HG03280 (cell line): ENCODE results near the gene TEPSIN.

Experiments used
- ATAC-seq: cut with Tn5 transposase; IDR thresholded peaks from one replicate; pipeline ENCODE4 v1.9.1; 2021; ENCODE audit warnings: mild to moderate bottlenecking, moderate library complexity; ENCODE audit not compliant: unreplicated experiment

Gene TEPSIN

DNA sequence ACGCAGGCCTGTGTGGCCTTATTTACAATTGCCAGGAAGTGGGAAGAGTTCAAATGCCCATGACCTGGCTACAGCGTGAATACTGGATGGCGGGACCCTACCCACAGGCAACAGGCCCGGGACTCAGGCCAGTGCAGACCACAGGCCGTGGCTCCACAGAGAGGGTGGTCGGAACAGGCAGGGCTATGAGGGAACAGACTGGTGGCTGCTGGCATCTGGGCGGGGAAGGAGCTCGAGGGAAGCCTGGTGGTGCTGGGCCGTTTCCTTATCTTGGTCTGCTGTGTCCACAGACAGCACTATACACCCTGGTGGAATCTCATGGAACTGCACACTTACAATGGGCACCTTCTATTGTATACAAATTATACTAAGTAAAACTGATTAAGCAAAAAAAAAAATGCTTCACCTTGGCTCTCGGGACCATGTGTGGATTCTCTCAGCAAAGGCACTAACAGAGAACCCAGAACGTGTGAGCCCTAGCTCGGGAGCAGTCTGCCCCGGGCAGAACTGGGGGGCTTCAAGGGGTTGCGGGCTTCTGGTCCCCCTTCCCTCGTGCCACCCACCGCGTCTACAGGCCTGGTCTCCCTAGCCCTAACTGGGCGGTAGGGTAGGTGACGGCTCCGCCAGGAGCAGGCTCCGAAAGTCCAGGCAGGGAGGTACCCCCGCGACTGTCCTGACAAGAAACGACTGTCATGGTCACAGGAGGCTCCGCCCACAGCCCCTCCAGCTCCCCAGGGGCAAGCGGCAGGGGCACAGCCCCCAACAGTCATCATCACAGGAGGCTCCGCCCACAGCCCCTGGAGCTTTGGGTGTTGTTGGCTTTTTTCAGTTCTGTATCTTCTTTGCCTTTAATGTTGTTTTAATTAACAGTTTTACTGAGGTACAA, 37.9 kb downstream of the TEPSIN start:
- ATAC-seq: no peak

DNA sequence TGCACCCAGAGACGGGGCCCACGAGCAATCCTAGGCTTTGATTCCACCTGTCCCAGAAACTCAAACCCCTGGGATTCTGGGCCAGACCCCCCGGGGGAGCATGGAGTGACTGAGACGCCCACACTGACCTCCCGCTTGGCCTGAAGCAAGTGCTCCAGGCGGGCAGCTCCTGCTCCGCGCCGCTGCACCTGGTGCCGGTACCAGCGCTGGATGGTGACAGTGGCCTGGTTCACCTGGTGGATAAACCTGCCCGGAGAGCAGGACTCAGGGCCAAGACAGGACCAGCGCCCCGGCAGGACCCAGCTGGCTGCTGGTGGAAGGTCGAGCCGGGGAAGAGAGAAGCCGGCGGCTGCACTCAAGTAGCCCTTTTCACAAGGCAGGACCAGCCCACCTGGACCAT, 38.7 kb downstream of the TEPSIN start:
- no peak for ATAC-seq

DNA sequence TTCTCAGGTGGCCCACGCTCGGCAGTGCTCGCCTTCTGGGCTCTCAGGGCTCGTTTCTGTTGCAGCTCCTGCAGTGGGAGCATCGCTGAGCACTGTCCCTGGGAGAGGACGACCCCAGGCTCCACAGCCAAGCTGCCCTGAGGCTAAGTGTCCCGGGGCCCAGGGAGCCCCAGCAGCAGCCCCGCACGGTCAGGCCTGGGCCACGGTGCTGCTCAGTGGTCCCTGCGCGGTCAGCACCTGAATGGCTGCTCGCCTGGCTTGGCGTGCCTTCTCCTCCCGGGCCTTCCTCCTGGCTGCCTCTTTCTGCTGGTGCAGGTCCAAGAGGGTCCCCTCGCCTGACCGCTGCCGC, 39.4 kb downstream of the TEPSIN start:
- no peak for ATAC-seq

DNA sequence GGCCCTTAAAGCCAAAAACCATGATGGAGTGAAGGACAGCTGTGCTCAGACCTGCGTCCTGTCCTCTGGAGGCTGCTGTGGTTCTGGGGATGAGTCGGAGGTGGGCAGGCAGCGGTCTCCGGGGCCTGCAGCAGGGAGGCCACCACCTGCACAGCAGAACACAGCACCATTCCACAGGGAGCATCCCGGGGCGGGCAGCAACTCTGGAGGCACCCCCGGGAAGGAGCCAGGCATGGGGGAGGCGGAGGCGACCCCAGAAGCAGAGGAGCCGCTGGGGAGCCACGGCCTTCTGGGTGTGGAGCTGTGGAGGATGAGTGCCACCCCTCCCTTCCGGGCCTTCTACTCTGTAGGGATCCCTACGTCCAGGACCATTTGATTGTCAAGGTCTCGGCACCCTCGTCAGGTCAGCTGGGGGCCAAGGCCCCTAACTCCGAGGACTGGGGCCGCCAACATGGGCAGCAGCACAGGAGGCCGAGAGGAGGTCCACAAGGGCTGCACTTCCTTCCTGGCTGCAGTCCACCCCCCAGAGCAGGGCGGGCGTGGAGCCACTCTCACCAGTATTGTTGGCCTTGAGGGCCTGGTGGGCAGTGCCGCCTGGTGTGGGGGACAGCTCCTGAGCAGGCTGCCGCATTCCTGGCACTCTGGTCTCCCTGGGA, 39.9 kb downstream of the TEPSIN start:
- ATAC-seq: no peak

DNA sequence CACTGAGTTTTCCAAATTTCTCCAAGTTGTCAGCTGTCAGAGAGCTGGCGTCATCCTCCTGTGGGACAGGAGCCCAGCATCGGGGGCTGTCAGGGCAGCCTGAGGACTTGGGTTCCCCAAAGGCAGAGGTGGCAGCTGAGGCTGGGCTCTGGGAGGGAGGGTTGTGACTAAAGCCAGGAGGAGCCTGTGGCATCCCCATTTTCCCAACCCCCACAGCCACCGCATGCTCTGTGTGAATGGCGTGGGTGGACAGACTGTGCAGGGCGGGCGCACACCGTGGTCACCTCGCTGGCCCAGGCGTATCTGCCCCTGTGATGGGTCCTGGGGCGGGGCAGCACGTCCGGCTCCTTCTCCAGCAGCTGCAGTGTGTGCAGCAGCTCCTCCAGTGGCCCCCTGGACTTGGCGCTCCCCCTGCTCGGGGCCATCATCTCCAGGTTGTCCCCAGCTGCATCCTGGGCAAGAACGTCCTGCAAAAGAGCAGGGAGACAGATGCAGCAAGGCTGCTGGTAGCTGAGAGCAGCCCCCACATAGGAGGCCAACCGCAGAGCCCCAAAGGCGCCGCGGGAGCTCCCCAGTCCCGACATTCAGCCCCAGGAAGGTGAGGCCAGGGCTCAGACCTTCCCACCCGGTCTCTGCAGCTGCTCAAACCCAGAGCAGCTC, 40.9 kb downstream of the TEPSIN start:
- ATAC-seq: no peak

DNA sequence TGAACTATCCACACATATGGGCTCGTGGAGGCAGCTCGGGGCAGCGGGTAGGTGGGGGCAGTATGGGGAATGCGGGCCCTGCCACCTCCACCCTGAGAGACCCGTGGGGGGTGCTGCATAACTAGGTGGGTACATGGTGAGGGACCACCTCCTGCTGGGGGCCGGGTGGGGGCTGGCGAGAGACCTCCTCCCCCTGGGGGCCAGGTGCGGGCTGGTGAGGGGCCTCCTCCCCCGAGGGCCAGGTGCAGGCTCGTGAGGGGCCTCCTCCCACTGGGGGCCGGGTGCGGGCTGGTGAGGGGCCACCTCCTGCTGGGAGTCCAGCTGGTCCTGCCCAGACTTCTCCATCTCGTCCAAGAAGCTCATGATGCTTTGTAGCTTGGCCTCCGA, 41.5 kb downstream of the TEPSIN start:
- ATAC-seq: no peak

DNA sequence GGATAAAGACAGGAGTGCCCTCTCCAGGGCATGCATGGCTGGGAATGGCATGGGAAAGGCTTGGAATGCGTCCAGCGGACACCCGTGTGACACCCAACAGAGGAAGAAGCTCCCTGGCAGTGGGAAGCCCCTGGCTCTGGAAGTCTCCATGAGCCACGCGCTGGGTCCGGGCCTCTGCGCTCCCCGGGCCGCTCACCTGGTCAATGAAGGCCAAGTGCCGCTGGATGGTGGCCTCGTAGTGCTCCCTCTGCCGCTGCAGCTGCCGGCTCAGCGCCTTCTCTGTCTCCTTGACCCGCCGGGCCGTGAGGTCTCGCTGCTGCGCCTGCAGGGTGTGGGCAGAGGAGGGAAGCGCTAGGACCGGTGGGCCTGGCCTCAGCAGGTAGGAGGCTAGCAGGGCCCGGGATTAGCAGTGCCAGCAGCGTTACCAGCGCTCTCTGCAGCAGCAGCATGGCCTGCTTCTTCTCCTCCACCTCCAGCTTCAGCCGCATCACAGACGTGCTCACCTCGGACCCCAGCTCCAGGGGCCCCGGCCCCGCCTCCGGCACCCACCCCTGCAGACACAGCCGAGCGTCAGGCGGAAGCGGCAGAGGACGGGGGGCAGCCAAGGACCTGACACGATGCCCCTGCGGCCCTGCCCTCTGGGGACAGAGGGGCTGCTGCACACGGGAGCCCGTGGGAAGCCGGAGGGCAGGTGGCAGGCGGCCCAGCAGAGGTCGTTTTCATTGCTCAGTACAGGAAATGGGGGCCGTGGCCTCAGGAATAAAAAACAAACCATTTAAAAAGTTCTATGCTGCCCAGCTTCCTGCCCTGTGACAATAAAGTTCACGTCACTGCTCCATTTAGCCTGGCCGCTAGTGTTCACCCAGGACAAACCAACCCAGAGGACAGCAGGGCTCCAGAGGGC, 42.1 kb downstream of the TEPSIN start:
- ATAC-seq: no peak

DNA sequence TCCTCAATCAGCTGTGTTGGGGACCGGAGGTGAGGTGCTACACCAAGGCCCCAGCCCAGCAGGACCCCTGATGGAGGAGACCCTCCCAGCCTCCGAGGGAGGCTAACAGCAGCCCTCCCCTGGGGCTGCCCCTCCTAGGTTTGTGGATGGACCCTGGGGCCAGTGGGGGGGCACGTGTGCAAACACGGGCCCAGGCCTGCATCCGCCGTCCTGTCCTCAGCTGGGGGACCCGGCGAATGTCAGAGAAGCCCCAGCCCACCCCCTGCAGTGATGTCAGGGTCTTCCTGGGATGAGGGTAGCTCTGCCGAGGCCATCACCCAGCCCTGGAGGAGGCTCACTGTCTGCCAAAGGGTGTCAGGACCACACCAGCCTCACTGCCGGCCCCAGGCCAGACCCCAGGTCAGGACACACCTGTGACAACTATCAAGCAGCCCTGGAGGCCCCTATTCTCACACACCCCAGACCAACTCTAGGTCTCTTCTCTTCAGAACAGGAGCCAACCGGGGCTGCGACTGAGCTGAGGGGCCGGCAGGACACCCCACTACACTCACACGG, 42.8 kb downstream of the TEPSIN start:
- no peak for ATAC-seq

DNA sequence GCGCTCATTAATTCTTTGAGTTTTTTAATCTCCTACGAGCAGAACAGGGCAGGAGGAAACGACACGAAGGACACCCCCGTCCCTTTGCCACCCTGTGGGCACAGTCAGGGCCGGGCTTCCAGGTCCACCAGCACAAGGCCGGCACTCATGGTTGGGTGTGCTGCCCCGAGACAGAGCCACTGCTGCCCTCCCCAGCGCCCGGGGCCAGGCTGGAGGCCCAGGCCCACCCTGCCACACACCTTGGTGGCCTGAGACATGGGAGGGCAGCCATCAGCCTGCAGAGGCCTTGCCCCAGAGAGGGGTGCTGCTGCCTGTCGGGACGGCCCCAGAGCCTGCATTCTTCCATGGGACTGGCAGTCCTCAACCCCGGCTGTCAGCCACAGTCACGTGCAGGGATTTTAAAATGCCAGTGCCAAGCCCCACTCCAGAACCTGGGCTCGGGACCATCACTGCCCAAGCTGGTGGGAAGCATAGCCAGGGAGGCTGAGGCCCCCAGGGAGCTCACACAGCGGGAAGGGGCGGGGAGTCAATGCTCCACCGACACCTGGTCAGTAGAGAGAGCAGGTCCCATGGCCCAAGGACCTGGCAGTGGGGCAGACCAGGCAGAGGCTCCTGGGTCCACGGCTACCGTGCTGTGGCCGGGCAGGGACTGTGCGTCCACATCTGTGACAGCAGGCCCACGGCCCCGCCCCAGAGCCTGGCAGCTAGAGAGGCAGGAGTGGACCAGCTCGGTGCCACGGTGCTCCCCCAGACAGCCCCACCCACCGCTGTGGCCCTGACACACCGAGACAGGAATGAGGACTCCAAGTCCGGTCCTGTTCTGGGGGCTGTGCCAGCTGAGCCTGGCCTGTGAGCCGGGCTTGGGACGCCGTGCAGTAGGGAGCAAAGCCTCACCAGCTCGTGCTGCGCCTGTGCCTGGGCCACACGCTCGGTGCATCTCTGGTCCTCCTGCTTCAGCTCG, 43.6 kb downstream of the TEPSIN start:
- no peak for ATAC-seq

DNA sequence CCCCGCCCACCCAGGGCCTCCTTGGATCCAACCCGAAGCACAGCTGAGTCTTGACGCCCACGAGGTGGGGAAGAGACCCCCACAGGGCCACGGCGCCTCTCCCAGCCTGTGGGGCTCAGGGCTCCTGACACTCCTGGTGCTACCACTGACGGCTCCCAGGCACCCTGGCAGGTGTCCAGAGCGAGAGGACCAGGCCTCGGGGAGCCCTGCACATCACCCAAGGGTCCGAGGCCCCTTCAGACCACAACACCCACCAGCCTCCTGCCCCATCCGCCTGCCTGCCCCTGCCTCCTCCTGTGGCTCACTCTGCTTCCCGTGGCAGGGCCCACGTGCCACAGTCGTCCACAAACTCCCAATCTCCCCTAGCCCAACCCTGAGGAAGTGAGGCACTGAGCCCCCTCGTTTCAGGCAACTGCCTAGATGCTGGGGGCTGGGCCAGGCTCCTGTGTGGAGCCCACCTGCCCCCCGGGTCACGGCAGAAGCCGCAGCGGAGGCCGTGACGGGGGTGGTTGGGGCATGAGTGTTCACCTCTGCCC, 44.6 kb downstream of the TEPSIN start:
- no peak for ATAC-seq

DNA sequence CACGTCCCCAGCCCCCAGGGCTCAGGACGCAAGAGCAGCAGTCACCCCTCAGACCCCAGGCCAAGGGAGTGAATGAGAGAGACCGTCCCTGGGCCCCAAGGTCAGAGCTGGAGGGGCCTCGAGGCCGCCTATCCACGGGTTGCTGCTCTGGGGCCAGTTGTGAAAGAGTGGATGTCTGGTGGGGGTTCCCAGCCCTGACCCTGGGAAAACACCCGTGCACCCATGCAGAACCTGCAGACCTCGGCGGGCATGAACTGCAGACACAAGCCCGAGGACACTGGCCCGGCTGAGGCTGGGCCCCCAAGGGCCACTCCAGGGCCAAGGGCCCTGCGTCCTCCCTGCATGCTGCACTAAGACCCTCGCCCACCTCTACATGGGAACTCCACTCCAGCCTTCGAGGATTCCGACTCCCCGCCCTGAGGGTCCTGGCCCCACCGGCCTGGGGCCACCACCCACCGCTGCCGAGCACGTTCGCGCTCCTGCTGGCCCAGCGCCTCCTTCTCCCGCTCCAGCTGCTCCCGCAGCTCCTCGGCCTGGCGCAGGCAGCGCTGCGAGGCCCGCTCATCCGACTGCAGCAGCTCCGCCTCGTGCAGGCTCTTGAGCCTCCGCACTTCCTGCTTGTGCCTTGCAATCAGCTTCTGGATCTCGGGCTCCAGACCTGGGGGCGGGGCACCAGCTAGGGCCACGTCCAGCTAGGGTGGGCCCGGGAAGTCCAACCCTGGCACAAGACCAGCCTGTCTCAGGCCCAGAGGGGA, 45.2 kb downstream of the TEPSIN start:
- ATAC-seq: no peak

DNA sequence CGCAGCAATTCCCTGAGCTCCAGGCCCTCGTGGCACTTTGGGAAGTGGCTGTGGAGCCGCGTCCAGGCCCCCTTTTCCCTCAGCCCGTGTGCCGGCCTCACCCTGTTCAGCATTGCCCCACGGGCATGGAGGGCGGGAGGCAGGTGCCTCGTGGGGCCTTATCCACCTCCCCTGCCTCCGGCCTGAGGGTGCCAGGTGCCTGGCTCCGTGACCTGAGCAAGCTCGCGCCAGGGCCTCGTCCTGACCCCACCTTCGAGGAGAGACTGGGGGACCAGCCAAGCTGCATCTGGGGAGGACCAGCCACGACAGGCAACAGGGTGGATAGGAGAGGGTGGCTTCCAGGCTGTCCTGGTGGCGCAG, 45.8 kb downstream of the TEPSIN start:
- ATAC-seq: no peak

DNA sequence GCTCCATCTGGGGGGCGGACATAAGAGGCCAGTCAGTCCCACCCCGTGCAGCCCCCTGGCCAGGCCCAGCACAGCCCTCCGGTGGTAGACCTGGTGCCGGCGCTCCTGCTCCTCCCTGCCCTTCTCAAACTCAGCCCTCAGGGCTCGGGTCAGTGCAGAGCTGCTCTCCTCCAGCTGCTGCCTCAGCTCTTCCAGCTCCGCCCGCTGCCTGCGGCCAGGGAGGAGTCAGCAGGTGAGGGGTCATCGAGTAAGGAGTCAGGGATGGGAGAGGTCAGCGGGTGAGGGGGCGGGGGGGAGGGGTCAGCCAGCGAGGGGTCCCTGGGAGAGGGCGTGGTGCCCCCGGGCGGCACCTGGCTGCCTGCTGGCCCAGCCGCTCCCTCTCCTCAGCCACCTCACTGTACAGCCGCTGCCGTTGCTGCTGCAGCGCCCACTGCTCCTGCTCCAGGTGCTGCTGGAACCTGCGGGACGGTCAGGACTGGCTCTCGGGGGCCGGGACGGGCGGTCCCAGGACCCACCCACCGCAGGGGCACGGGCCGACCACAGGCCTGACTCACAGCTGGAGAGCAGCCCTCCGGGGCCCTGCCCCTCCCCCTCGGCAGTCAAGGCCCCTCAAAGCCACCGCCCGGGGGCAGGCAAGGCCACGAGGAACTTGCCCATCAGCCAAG, 46.3 kb downstream of the TEPSIN start:
- no peak for ATAC-seq

DNA sequence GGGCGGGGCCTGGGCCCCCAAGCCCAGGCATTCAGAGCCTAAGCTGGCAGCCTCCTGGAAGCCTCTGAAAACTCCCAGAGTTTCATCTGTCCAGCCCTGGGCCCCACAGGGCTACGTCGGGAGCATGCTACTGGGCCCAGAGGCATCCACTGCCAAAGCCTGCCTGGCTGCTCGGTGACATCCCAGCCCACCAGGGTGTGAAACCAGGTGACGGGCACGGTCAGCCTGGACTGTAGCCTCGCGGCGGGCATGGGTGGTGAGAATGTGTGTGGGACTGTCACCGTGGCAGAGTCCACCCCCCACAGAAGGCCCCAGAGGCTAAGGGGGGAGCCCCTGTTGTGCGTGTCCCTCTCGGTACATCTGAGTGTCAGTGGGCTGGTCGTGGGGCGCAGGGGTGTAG, 47.2 kb downstream of the TEPSIN start:
- ATAC-seq: no peak

DNA sequence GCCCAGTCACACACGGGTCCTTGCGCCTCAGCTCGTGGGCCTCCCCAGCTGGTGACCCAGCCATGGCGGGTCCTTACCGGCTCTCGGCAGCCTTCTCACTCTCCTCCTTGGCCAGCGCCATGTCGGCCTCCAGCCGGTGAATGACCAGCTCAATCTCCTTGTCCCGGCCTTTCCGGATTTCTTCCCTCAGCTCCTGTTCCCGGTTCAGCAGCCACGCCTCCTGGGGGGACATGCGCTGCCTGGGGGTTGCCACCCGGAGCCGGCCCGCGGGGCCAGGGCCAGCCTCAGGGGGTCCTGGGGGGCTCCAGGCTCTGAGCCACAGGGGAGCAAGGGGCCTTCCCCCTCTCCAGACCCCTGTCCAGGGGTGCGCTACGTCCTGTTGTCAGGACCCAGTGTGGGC, 47.7 kb downstream of the TEPSIN start:
- no peak for ATAC-seq

DNA sequence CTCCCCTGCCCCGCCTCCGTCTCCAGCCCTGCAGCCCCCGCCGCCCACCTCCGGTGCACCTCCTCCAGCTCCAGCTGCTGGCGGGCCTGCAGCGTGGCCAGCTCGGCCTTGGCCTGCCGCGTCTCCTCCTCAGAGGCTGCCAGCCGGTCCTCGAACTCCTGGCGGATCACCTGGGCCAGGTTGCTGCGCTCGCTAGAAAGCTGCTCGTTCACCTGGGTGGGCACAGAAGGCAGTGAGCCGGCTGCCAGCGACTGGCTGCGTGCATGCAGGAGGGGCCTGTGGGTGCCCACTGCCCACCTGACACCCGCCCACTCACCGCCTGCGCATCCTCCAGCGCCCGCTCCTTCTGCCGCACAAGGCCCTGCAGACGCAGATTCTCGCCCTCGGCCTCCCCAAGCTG, 48.3 kb downstream of the TEPSIN start:
- ATAC-seq: no peak

DNA sequence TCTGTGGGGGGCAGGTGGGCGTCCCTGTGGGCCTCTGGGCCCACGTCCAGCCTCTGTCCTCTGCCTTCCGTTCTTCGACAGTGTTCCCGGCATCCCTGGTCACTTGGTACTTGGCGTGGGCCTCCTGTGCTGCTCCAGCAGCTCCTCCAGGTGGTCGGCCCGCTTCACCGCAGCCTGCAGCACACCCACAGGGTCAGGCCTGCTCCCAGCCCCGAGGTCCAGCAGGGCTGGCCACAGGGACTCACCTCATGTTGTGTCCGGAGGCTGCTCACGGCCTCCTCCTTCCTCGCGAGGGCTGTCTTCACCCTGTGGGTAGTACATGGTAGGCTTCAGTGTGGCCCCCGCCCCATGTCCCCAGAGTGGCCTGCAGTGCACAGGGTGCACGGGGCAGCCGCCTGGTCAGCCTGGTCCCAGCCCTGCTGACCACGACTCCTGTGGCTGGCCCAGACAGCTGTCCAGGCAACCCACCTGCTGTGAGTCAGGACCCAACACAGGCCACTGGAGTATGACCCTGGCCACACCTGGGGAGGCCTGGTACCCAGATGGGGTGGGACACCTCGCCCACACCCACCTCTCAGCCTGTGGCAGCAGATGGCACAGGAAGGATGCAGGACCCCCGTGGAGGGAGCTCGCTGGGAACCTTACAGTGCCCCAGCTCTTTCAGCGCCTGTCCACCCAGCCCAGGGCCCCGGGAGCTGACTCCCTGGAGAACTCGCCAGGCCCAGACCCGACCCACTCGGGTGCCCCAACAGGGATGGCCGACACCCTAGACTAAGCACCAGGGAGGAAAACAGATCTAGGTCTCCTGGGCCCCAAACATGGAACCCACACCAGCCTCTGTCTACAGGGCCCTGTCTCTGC, 49.0 kb downstream of the TEPSIN start:
- no peak for ATAC-seq
